Fibroblast of villous mesenchyme (primary cell): ENCODE results near the gene PLXNC1. TPM values are rescaled to one million over a fixed set of nuclear protein-coding genes. Genes with fewer than 3 reads are reported as not detected.

Experiments used
- DNase-seq: peaks from one replicate; pipeline ENCODE4 v3.0.0-alpha.2; 2010; ENCODE audit warnings: low read depth
- H3K4me3 ChIP-seq: 2 replicates; pipeline ENCODE4 v1.5.1; 2011; ENCODE audit warnings: low read depth, mild to moderate bottlenecking, low read length
- CTCF ChIP-seq: IDR thresholded peaks from 2 replicates; pipeline ENCODE4 v1.5.1; 2012; ENCODE audit warnings: low read depth, mild to moderate bottlenecking, low read length; ENCODE audit not compliant: insufficient read depth
- total RNA-seq: library from RNA; depleted of rRNA; stranded (reverse); fragments of >200 nt; gene quantifications from 2 replicates; pipeline ENCODE4 v1.2.3, GENCODE V29; 2012

PLXNC1 gene
- total RNA-seq, 1 donor, result 0.86 TPM

GRCh38 chr12:94290353-94290752 lies 142.0 kb downstream of the PLXNC1 start:
- no peak for DNase-seq
- TF ChIP-seq CTCF, result no peak
- H3K4me3 ChIP-seq, result no peak overlapping the region

GRCh38 chr12:94297096-94297699 lies 148.8 kb downstream of the PLXNC1 start:
- DNase-seq, result no peak
- H3K4me3 ChIP-seq, result no peak overlapping the region
- no peak for TF ChIP-seq CTCF

- no peak for TF ChIP-seq CTCF
- DNase-seq, result peak; percentile 91
- H3K4me3 ChIP-seq, result no peak overlapping the region
These were observed 149.6 kb downstream of the PLXNC1 start for GRCh38 chr12:94297876-94298505.

GRCh38 chr12:94299846-94300245 lies 151.5 kb downstream of the PLXNC1 start:
- no peak for TF ChIP-seq CTCF
- no peak overlapping the region for H3K4me3 ChIP-seq

GRCh38 chr12:94304012-94304411 lies 155.6 kb downstream of the PLXNC1 start:
- no peak for DNase-seq
- H3K4me3 ChIP-seq, result no peak overlapping the region
- TF ChIP-seq CTCF, result no peak

More at GRCh38 chr12:94299846-94300245, 151.5 kb downstream of the PLXNC1 start:
- no peak for DNase-seq

GRCh38 chr12:94304566-94305061 lies 156.2 kb downstream of the PLXNC1 start:
- DNase-seq, result peak; percentile 48
- no peak for TF ChIP-seq CTCF
- H3K4me3 ChIP-seq, result no peak overlapping the region
